Activated CD4-positive, alpha-beta T cell treated with anti-CD3 and anti-CD28 coated beads for 36 hours (primary cell): ENCODE results near the gene LMAN1L. TPM values are rescaled to one million over a fixed set of nuclear protein-coding genes. Genes with fewer than 3 reads are reported as not detected.

Experiments
- ATAC-seq: fragments of 200-7000 bp; cut with Tn5 transposase; one replicate; pipeline ENCODE4 v1.10.0; 2021; ENCODE audit warnings: mild to moderate bottlenecking, moderate library complexity
- CTCF ChIA-PET: fragments of 350-600 bp; sonication (Branson Sonifier 250); formaldehyde crosslinking; loops from one replicate; lab custom pipeline; 2021; ENCODE audit warnings: antibody characterized with exemption; lab: Charles Lee
- POLR2A ChIA-PET: fragments of 350-600 bp; sonication (Branson Sonifier 250); formaldehyde crosslinking; loops from one replicate; lab custom pipeline; 2021; ENCODE audit warnings: antibody characterized with exemption, inconsistent platforms; lab: Charles Lee
- DNase-seq: peaks from one replicate; pipeline ENCODE4 v3.0.0-alpha.2; 2020
- H3K27ac Mint-ChIP-seq: one replicate; pipeline ENCODE4 v1.8.0; 2021; ENCODE audit warnings: mixed read lengths
- H3K27me3 Mint-ChIP-seq: one replicate; pipeline ENCODE4 v1.8.0; 2021; ENCODE audit warnings: mixed read lengths
- H3K36me3 Mint-ChIP-seq: one replicate; pipeline ENCODE4 v1.8.0; 2021; ENCODE audit warnings: low read depth, mixed read lengths
- H3K4me1 Mint-ChIP-seq: one replicate; pipeline ENCODE4 v1.8.0; 2021; ENCODE audit warnings: mixed read lengths
- H3K4me3 Mint-ChIP-seq: one replicate; pipeline ENCODE4 v1.8.0; 2021; ENCODE audit warnings: mild to moderate bottlenecking, moderate library complexity, mixed read lengths
- H3K9me3 Mint-ChIP-seq: one replicate; pipeline ENCODE4 v1.8.0; 2021; ENCODE audit warnings: low read depth, mixed read lengths
- intact Hi-C, 2 experiments: fragments of 100-400 bp; cut with DNase I in 1 of 2; cut with micrococcal nuclease in 1 of 2; formaldehyde crosslinking; loops; one replicate each; pipeline versions ENCODE4 v1.14.2 to v1.15.1; 2022 to 2024; cut with DNase I, micrococcal nuclease
- total RNA-seq, 2 experiments: library from RNA; stranded (reverse); gene quantifications; one replicate each; pipeline ENCODE4 v1.2.3, GENCODE V29; 2021

LMAN1L gene
- total RNA-seq, 2 experiments from 2014 or later, result 0.25 TPM; not detected in 1

GRCh38 chr15:74775132-74775562 lies 37.5 kb upstream of the LMAN1L start:
- Mint-ChIP-seq H3K27me3 (no peaks in the 10 kb centered on the region), H3K36me3 (no peaks in the 10 kb centered on the region), H3K27ac (peak overlapping the region; percentile 99), H3K4me1 (peaks cover 71% of the 10 kb centered on the region), H3K9me3 (no peaks in the 10 kb centered on the region), H3K4me3 (no peak overlapping the region)
- no peak for DNase-seq
- intact Hi-C loops, result no loop called here
- no peak for ATAC-seq
- POLR2A ChIA-PET, result no interaction called here
- CTCF ChIA-PET, result interaction anchor here (0.6 to 20.2 kb wide), 7 partner anchors 12 to 393 kb away, joined by 3 to 743 read pairs (median 5); partner anchors contain the start of gene CSK

- peak overlapping the region; percentile 99 for H3K27ac Mint-ChIP-seq
- intact Hi-C loops, result no loop called here
- no peak overlapping the region for H3K4me3 Mint-ChIP-seq
- H3K36me3 Mint-ChIP-seq, result no peaks in the 10 kb centered on the region
- no peak for ATAC-seq
- H3K4me1 Mint-ChIP-seq, result peaks cover 78% of the 10 kb centered on the region
- no peaks in the 10 kb centered on the region for H3K27me3 Mint-ChIP-seq
- ChIA-PET POLR2A (interaction anchor here (2.5 kb wide), 1 partner anchor 12 kb away, joined by 21 read pairs; no protein-coding TSS in a partner anchor), CTCF (interaction anchor here (0.7 to 20.2 kb wide), 7 partner anchors 12 to 138 kb away, joined by 3 to 743 read pairs (median 5); partner anchors contain the start of gene CSK)
- no peaks in the 10 kb centered on the region for H3K9me3 Mint-ChIP-seq
- no peak for DNase-seq
Observed at GRCh38 chr15:74775894-74776293, 36.7 kb upstream of the LMAN1L start.

- H3K36me3 Mint-ChIP-seq, result no peaks in the 10 kb centered on the region
- peak; percentile 76 for DNase-seq
- POLR2A ChIA-PET, result interaction anchor here (0.6 to 2.5 kb wide), 7 partner anchors 11 to 677 kb away, joined by 3 to 21 read pairs (median 5); no protein-coding TSS in a partner anchor
Observed at GRCh38 chr15:74776821-74777768, 35.5 kb upstream of the LMAN1L start.

GRCh38 chr15:74777769-74778598 lies 34.7 kb upstream of the LMAN1L start:
- Mint-ChIP-seq H3K27me3 (no peaks in the 10 kb centered on the region), H3K4me3 (peak overlapping the region; percentile 68), H3K36me3 (peaks cover 3% of the 10 kb centered on the region), H3K9me3 (no peaks in the 10 kb centered on the region), H3K4me1 (peaks cover 72% of the 10 kb centered on the region), H3K27ac (peak overlapping the region; percentile 99)
- POLR2A ChIA-PET, result interaction anchor here (0.6 to 2.5 kb wide), 7 partner anchors 10 to 676 kb away, joined by 3 to 21 read pairs (median 5); no protein-coding TSS in a partner anchor
- intact Hi-C loops, result no loop called here
- ATAC-seq, result peak; percentile 2
- DNase-seq, result peak; percentile 6
- CTCF ChIA-PET, result interaction anchor here (0.5 to 22.1 kb wide), 17 partner anchors 2 to 384 kb away, joined by 3 to 743 read pairs (median 5); partner anchors contain the start of genes CSK and FAM219B

More at GRCh38 chr15:74776821-74777768, 35.5 kb upstream of the LMAN1L start:
- peak overlapping the region; percentile 68 for H3K4me3 Mint-ChIP-seq
- no peaks in the 10 kb centered on the region for H3K27me3 Mint-ChIP-seq
- intact Hi-C loops, result no loop called here
- CTCF ChIA-PET, result interaction anchor here (0.5 to 22.1 kb wide), 17 partner anchors 2 to 380 kb away, joined by 3 to 743 read pairs (median 3); partner anchors contain the start of gene CSK
- H3K9me3 Mint-ChIP-seq, result no peaks in the 10 kb centered on the region
- peak overlapping the region; percentile 99 for H3K27ac Mint-ChIP-seq
- ATAC-seq, result peak; percentile 61
- peaks cover 73% of the 10 kb centered on the region for H3K4me1 Mint-ChIP-seq

GRCh38 chr15:74778599-74778970 lies 34.0 kb upstream of the LMAN1L start:
- Mint-ChIP-seq H3K27me3 (no peaks in the 10 kb centered on the region), H3K4me3 (peak overlapping the region; percentile 88), H3K9me3 (no peaks in the 10 kb centered on the region), H3K27ac (peak overlapping the region; percentile 99), H3K36me3 (peaks cover 9% of the 10 kb centered on the region), H3K4me1 (peaks cover 72% of the 10 kb centered on the region)
- ChIA-PET POLR2A (interaction anchor here (0.9 to 3.5 kb wide), 3 partner anchors 10 to 15 kb away, joined by 3 to 26 read pairs (median 5); no protein-coding TSS in a partner anchor), CTCF (interaction anchor here (1.2 to 22.1 kb wide), 10 partner anchors 3 to 384 kb away, joined by 3 to 743 read pairs (median 24); partner anchors contain the start of genes CSK and FAM219B)
- no peak for ATAC-seq
- intact Hi-C loops, result no loop called here
- no peak for DNase-seq

- H3K4me3 Mint-ChIP-seq, result peak overlapping the region; percentile 88
- ATAC-seq (no peak), DNase-seq (peak; percentile 5)
- H3K4me1 Mint-ChIP-seq, result peaks cover 67% of the 10 kb centered on the region
- no peaks in the 10 kb centered on the region for H3K9me3 Mint-ChIP-seq
- CTCF ChIA-PET, result interaction anchor here (1.2 to 22.1 kb wide), 9 partner anchors 4 to 385 kb away, joined by 3 to 743 read pairs (median 27); partner anchors contain the start of genes CSK and FAM219B
- intact Hi-C loops, result no loop called here
- peak overlapping the region; percentile 99 for H3K27ac Mint-ChIP-seq
- H3K27me3 Mint-ChIP-seq, result no peaks in the 10 kb centered on the region
- peaks cover 14% of the 10 kb centered on the region for H3K36me3 Mint-ChIP-seq
- POLR2A ChIA-PET, result interaction anchor here (0.9 to 3.5 kb wide), 3 partner anchors 9 to 14 kb away, joined by 3 to 26 read pairs (median 3); no protein-coding TSS in a partner anchor
Observed at GRCh38 chr15:74779162-74779648, 33.4 kb upstream of the LMAN1L start.

GRCh38 chr15:74780523-74781430 lies 31.9 kb upstream of the LMAN1L start:
- intact Hi-C loops, result loop anchor here (1.0 to 10.0 kb wide), 13 partner anchors 8 to 786 kb away; partner anchors contain the start of genes COX5A (in 2 of the 2), ARID3B (in 1 of the 2), C15orf39 (in 1 of the 2) and MPI (in 1 of the 2)
- H3K27me3 Mint-ChIP-seq, result no peaks in the 10 kb centered on the region
- peak overlapping the region; percentile 99 for H3K27ac Mint-ChIP-seq
- DNase-seq (peak; percentile 69), ATAC-seq (peak; percentile 4)
- POLR2A ChIA-PET, result interaction anchor here (0.6 to 3.5 kb wide), 6 partner anchors 9 to 158 kb away, joined by 3 to 26 read pairs (median 4); partner anchors contain the start of gene COX5A
- no peaks in the 10 kb centered on the region for H3K9me3 Mint-ChIP-seq
- peak overlapping the region; percentile 88 for H3K4me3 Mint-ChIP-seq
- peaks cover 63% of the 10 kb centered on the region for H3K4me1 Mint-ChIP-seq
- peaks cover 29% of the 10 kb centered on the region for H3K36me3 Mint-ChIP-seq
- CTCF ChIA-PET, result interaction anchor here (0.6 to 22.1 kb wide), 12 partner anchors 5 to 377 kb away, joined by 3 to 743 read pairs (median 14); partner anchors contain the start of genes CSK and FAM219B

GRCh38 chr15:74781431-74782258 lies 31.0 kb upstream of the LMAN1L start, which contains the start of gene CSK:
Gene CSK, plus strand, starts transcription at chr15:74782080. Its CDS starts 16,218 bp downstream, at chr15:74798298.
- DNase-seq (peak; percentile 84), ATAC-seq (peak; percentile 27)
- H3K27me3 Mint-ChIP-seq, result no peaks in the 10 kb centered on the region
- ChIA-PET CTCF (interaction anchor here (0.6 to 22.1 kb wide), 9 partner anchors 6 to 164 kb away, joined by 3 to 743 read pairs (median 27); partner anchors contain the start of genes CSK and FAM219B), POLR2A (interaction anchor here (0.5 to 3.5 kb wide), 3 partner anchors 10 to 88 kb away, joined by 3 to 26 read pairs (median 4); no protein-coding TSS in a partner anchor)
- H3K4me1 Mint-ChIP-seq, result peaks cover 56% of the 10 kb centered on the region
- H3K9me3 Mint-ChIP-seq, result no peaks in the 10 kb centered on the region
- H3K4me3 Mint-ChIP-seq, result peak within 1 kb of the TSS; percentile 89
- intact Hi-C loops, result loop anchor here (1.0 to 10.0 kb wide), 17 partner anchors 10 to 787 kb away; partner anchors contain the start of genes ARID3B (in 2 of the 2), COX5A (in 2 of the 2), C15orf39 (in 1 of the 2) and MPI (in 1 of the 2)
- peak within 1 kb of the TSS; percentile 100 for H3K27ac Mint-ChIP-seq
- peaks cover 35% of the 10 kb centered on the region for H3K36me3 Mint-ChIP-seq
